Endothelial cell of umbilical vein (primary cell): ENCODE results near the gene ZNF17. TPM values are rescaled to one million over a fixed set of nuclear protein-coding genes. Genes with fewer than 3 reads are reported as not detected.

Experiments
- BruUV-seq: library from RNA; stranded (reverse); fragments of 400-500 nt; replicated peaks from 2 replicates; lab custom pipeline; 2021; lab: Mats Ljungman, UMichigan
- CTCF ChIA-PET: fragments of 300-600, 350-600 bp; sonication (Branson Sonifier 250); formaldehyde crosslinking; loops from one replicate; lab custom pipeline; 2021; ENCODE audit warnings: antibody characterized with exemption, inconsistent platforms; lab: Charles Lee
- POLR2A ChIA-PET: fragments of 300-600, 350-600 bp; sonication (Branson Sonifier 250); formaldehyde crosslinking; loops from one replicate; lab custom pipeline; 2021; ENCODE audit warnings: antibody characterized with exemption, inconsistent platforms; lab: Charles Lee
- DNase-seq: peaks from one replicate; pipeline ENCODE4 v3.0.0-alpha.2; 2011; ENCODE audit warnings: low read depth, low spot score
- FAIRE-seq: peaks from 2 replicates; lab custom pipeline; 2011; peaks lifted over from hg19 to GRCh38; lab: Jason Lieb, UNC
- H2AFZ ChIP-seq: 2 replicates; pipeline ENCODE4 v1.6.0; 2012; ENCODE audit warnings: low read depth, low read length, control low read depth, inconsistent platforms
- H3K27ac ChIP-seq: 2 replicates; pipeline ENCODE4 v1.5.1; 2011; ENCODE audit warnings: low read depth, mild to moderate bottlenecking, control low read depth, low read length, moderate library complexity; ENCODE audit not compliant: insufficient read depth
- H3K27me3 ChIP-seq, 2 experiments: 2 replicates each; pipeline versions ENCODE4 v1.6.0 to v1.6.1; 2011; ENCODE audit warnings: low read length in 2 of 2, mixed read lengths in 1 of 2; ENCODE audit not compliant: control insufficient read depth in 2 of 2, insufficient read depth in 2 of 2
- H3K36me3 ChIP-seq, 2 experiments: 2 replicates in 1 of 2; 3 replicates in 1 of 2; pipeline ENCODE4 v1.5.1; 2011; ENCODE audit warnings: low read length in 2 of 2, mild to moderate bottlenecking in 1 of 2, moderate library complexity in 1 of 2; ENCODE audit not compliant: control insufficient read depth in 2 of 2, insufficient read depth in 2 of 2; ENCODE audit errors: extremely low read depth in 1 of 2
- H3K4me1 ChIP-seq: 3 replicates; pipeline ENCODE4 v1.5.1; 2011; ENCODE audit warnings: mild to moderate bottlenecking, low read length; ENCODE audit not compliant: control insufficient read depth, insufficient read depth; ENCODE audit errors: extremely low read depth
- H3K4me2 ChIP-seq: 2 replicates; pipeline ENCODE4 v1.6.1; 2011; ENCODE audit warnings: low read length, control low read depth, mixed read lengths; ENCODE audit not compliant: insufficient read depth
- H3K4me3 ChIP-seq, 3 experiments: fragments of 200-600 bp in 1 of 3; sonication (generic), shearing (Covaris generic) in 1 of 3; replicated peaks in 1 of 3; 2 replicates each; pipeline ENCODE4 v1.5.1; 2011 to 2016; ENCODE audit warnings: control low read depth in 3 of 3, low read length in 3 of 3, mild to moderate bottlenecking in 2 of 3, inconsistent platforms in 1 of 3, low read depth in 1 of 3, moderate library complexity in 1 of 3; ENCODE audit not compliant: insufficient read depth in 1 of 3
- H3K79me2 ChIP-seq: 2 replicates; pipeline ENCODE4 v1.6.0; 2012; ENCODE audit warnings: low read length, inconsistent platforms; ENCODE audit not compliant: control insufficient read depth, insufficient read depth
- H3K9ac ChIP-seq: replicated peaks from 2 replicates; pipeline ENCODE3; 2011; ENCODE audit warnings: low read length, control low read depth; ENCODE audit not compliant: insufficient read depth; ENCODE audit errors: extremely low read depth
- H3K9me1 ChIP-seq: replicated peaks from 3 replicates; pipeline ENCODE4 v1.6.0; 2011; ENCODE audit warnings: mild to moderate bottlenecking, low read length; ENCODE audit not compliant: control insufficient read depth, insufficient read depth; ENCODE audit errors: extremely low read depth
- H3K9me3 ChIP-seq: replicated peaks from 2 replicates; pipeline ENCODE4 v1.5.1; 2012; ENCODE audit warnings: low read length, inconsistent platforms; ENCODE audit not compliant: control insufficient read depth, insufficient read depth
- H4K20me1 ChIP-seq: replicated peaks from 2 replicates; pipeline ENCODE3; 2011; ENCODE audit warnings: mild to moderate bottlenecking, low read length; ENCODE audit not compliant: control insufficient read depth, insufficient read depth; ENCODE audit errors: extremely low read depth
- EZH2 ChIP-seq: IDR thresholded peaks from 2 replicates; pipeline ENCODE4 v1.6.1; 2012; ENCODE audit warnings: borderline replicate concordance, low read depth, mild to moderate bottlenecking, moderate library complexity, low read length, inconsistent platforms; ENCODE audit not compliant: severe bottlenecking
- FOS ChIP-seq: IDR thresholded peaks from 2 replicates; pipeline ENCODE4 v1.6.1; 2011; ENCODE audit warnings: mild to moderate bottlenecking, low read length, moderate library complexity, borderline replicate concordance; ENCODE audit not compliant: insufficient read depth
- GATA2 ChIP-seq: IDR thresholded peaks from 2 replicates; pipeline ENCODE4 v1.7.0; 2011; ENCODE audit warnings: low read depth, mild to moderate bottlenecking, moderate library complexity, mixed read lengths, low read length; ENCODE audit not compliant: insufficient read length, insufficient read depth
- JUN ChIP-seq: IDR thresholded peaks from 2 replicates; pipeline ENCODE4 v1.6.1; 2011; ENCODE audit warnings: borderline replicate concordance, low read depth; ENCODE audit not compliant: insufficient read length, insufficient read depth
- MYC ChIP-seq: IDR thresholded peaks from one replicate; pipeline ENCODE4 v1.6.1; 2011; ENCODE audit warnings: mild to moderate bottlenecking, low read depth, low read length
- POLR2A ChIP-seq: IDR thresholded peaks from 2 replicates; pipeline ENCODE4 v1.6.1; 2012; ENCODE audit warnings: low read depth, mild to moderate bottlenecking, control low read depth, low read length
- POLR2AphosphoS5 ChIP-seq: IDR thresholded peaks from 2 replicates; pipeline ENCODE4 v1.6.1; 2012; ENCODE audit warnings: low read depth, mild to moderate bottlenecking, control low read depth, low read length, moderate library complexity; ENCODE audit not compliant: insufficient read depth
- dilution Hi-C: fragments of 300-500 bp; cut with MboI; formaldehyde crosslinking; loops from one replicate; pipeline ENCODE4 v1.15.0; 2019; ENCODE audit warnings: low sequenced_read_pairs; ENCODE audit not compliant: extremely low pct_ligation_motif_present
- intact Hi-C: fragments of 100-400 bp; cut with micrococcal nuclease; formaldehyde crosslinking; loops from one replicate; pipeline ENCODE4 v1.10.0; 2022
- polyA plus RNA-seq, 4 experiments: library from polyadenylated mRNA; depleted of rRNA in 3 of 4; stranded (reverse) in 3 of 4; unstranded in 1 of 4; fragments of >200 nt; gene quantifications; 2 replicates each; pipeline versions ENCODE4 v1.2.1 to v1.2.3, GENCODE V29; 2011 to 2012; ENCODE audit warnings: missing spikeins in 1 of 4
- total RNA-seq: library from RNA; stranded (reverse); gene quantifications from 2 replicates; pipeline ENCODE4 v1.2.3, GENCODE V29; 2021
- TF ChIP-seq, protein P1 (sequence below), 2 donors: IDR thresholded peaks; 1 replicate in 1 of 2; 2 replicates in 1 of 2; pipeline ENCODE4 v1.5.1; 2011; ENCODE audit warnings: low read length in 2 of 2, mild to moderate bottlenecking in 2 of 2, moderate library complexity in 2 of 2, control low read depth in 1 of 2, inconsistent platforms in 1 of 2, low read depth in 1 of 2; ENCODE audit not compliant: insufficient read depth in 1 of 2; ENCODE audit errors: extremely low read depth in 1 of 2
- TF ChIP-seq, protein P2 (sequence below): IDR thresholded peaks from 2 replicates; pipeline ENCODE4 v1.6.1; 2011; ENCODE audit not compliant: insufficient read depth, insufficient read length

ZNF17 gene
- total and polyA plus RNA-seq, 2 donors (not counting 3 experiments of a cell fraction or from before 2014, with no cell fraction given) = 2.4 to 6.4 TPM

DNA sequence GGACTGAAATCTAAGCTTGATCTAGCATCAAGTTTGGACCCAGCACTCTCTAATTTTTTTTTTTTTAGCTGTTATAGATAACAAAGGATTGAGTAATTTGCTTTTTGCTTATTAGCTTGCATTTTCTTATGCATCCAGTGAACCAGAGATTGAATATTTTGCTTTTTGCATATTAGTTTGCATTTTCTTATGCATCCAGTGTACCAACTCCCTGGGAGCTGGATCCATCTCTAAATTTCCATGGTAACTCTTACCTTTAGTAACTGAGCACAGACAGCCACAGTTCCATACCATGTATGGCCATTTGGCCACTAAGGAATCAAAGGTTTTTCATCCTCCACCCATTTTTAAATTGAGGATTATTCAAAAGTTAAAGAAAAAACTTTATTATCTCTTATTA is 30.0 kb upstream of the ZNF17 start:
- DNase-seq (no peak), FAIRE-seq (no peak)
- Histone ChIP-seq H3K4me2 (no peak overlapping the region), H2AFZ (no peak overlapping the region), H3K27me3 (no peaks in the 10 kb centered on the region), H3K9me1 (no peaks in the 10 kb centered on the region), H4K20me1 (no peaks in the 10 kb centered on the region), H3K27ac (no peak overlapping the region), H3K79me2 (no peaks in the 10 kb centered on the region), H3K9ac (no peak overlapping the region), H3K9me3 (peaks cover 13% of the 10 kb centered on the region), H3K36me3 (peaks cover 0 to 10% of the 10 kb centered on the region in 2 experiments), H3K4me3 (no peak overlapping the region), H3K4me1 (no peaks in the 10 kb centered on the region)
- intact Hi-C loops = no loop called here
- POLR2A ChIA-PET = no interaction called here
- BruUV-seq = no TSS peak
- CTCF ChIA-PET = no interaction called here
- dilution Hi-C loops = loop anchor here (10.0 kb wide), 1 partner anchor 196 kb away; no protein-coding TSS in a partner anchor
- no peak for TF ChIP-seq MYC
- no peak for TF ChIP-seq JUN
- no peak for TF ChIP-seq GATA2
- TF ChIP-seq POLR2AphosphoS5 = no peak
- TF ChIP-seq FOS = no peak
- no peak for TF ChIP-seq POLR2A
- TF ChIP-seq, protein P1, sequence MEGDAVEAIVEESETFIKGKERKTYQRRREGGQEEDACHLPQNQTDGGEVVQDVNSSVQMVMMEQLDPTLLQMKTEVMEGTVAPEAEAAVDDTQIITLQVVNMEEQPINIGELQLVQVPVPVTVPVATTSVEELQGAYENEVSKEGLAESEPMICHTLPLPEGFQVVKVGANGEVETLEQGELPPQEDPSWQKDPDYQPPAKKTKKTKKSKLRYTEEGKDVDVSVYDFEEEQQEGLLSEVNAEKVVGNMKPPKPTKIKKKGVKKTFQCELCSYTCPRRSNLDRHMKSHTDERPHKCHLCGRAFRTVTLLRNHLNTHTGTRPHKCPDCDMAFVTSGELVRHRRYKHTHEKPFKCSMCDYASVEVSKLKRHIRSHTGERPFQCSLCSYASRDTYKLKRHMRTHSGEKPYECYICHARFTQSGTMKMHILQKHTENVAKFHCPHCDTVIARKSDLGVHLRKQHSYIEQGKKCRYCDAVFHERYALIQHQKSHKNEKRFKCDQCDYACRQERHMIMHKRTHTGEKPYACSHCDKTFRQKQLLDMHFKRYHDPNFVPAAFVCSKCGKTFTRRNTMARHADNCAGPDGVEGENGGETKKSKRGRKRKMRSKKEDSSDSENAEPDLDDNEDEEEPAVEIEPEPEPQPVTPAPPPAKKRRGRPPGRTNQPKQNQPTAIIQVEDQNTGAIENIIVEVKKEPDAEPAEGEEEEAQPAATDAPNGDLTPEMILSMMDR (IDR thresholded peaks at IDR 0.05; ENCODE audit: extremely low read depth in 1 of 2, insufficient read depth in 1 of 2, low read depth in 1 of 2, low read length in 2 of 2) = no peak
- TF ChIP-seq, protein P2, sequence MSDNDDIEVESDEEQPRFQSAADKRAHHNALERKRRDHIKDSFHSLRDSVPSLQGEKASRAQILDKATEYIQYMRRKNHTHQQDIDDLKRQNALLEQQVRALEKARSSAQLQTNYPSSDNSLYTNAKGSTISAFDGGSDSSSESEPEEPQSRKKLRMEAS = no peak
- no peak for TF ChIP-seq EZH2
